ENCODE results near the gene CFAP57.

CFAP57 gene

DNA sequence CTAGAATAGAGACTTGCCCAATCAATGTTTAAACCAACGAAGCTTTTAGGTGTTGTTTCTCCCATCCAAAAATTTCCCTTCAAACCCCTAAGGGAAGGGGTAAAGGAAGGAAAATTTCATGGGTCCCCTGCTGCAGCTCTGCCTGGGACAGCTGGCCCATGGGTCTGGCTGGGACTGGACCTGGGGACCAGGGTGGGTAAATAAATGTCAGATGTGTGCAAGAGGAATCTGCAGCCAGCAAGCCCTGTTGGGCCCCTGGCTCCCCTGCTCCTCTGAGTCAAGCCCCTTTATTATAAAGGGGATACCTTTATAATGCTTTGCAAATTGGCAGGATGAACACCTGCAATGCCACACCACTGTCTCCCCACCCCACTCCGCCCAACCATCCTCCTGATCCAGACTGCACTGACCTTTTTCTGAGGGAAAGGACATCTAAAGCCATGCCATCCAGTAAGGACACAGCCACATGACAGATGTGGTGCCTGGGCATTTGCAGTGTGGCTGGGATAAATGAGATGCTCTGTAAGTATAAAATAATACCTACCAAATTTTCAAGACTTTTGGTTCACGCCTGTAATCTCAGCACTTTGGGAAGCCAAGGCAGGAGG, 95.8 kb downstream of the CFAP57 start:
- TF ChIP-seq, protein P1, sequence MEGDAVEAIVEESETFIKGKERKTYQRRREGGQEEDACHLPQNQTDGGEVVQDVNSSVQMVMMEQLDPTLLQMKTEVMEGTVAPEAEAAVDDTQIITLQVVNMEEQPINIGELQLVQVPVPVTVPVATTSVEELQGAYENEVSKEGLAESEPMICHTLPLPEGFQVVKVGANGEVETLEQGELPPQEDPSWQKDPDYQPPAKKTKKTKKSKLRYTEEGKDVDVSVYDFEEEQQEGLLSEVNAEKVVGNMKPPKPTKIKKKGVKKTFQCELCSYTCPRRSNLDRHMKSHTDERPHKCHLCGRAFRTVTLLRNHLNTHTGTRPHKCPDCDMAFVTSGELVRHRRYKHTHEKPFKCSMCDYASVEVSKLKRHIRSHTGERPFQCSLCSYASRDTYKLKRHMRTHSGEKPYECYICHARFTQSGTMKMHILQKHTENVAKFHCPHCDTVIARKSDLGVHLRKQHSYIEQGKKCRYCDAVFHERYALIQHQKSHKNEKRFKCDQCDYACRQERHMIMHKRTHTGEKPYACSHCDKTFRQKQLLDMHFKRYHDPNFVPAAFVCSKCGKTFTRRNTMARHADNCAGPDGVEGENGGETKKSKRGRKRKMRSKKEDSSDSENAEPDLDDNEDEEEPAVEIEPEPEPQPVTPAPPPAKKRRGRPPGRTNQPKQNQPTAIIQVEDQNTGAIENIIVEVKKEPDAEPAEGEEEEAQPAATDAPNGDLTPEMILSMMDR (IDR thresholded peaks at IDR 0.05; ENCODE audit: low read depth, low read length): no peak
- no peak for DNase-seq (ENCODE audit: extremely low read depth, low read depth)

DNA sequence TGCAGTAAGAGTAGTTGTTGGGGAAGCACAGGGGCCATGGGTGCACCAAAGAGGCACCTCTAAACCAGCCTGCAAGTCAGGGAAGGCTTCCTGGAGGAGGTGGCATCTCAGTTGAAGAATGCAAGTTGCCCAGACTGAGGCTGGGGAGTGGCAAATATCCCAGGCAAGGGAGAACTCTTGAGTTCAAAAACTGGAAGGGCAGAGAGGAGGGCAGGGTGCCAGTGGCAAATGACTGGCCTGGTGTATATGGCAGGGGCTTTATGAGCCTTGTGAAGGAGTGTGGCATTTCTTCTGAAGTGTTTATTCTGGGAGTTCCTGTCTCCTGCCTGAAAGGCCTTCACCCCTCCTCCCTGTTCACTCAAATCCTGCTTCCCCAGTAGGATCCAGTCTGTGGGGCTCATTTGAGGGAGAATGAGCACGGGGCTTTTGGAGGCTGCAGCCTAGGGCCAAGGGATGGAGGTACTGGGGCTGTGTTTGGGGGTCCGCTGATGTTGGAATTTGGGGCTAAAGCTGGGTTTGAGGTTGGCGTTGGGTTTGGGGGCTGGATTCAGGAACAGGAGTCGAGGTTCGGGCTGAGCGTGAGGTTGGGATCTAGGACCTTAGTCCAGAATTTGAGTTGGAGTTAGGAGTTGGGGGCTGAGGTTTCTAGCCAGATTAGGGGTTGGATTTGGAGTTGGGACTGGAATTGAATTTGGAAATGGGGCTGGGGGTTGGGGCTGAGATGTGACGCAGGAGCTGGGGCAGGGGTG, 97.7 kb downstream of the CFAP57 start, which contains the start of gene TMEM125:
TMEM125 (plus strand) TSS at position 357 of the 749 bp plus-strand sequence. CDS start 2,740 bp downstream, outside the sequence.
- TF ChIP-seq, protein P1 (IDR thresholded peaks at IDR 0.05; ENCODE audit: low read depth, low read length): no peak
- DNase-seq (ENCODE audit: extremely low read depth, low read depth): no peak

DNA sequence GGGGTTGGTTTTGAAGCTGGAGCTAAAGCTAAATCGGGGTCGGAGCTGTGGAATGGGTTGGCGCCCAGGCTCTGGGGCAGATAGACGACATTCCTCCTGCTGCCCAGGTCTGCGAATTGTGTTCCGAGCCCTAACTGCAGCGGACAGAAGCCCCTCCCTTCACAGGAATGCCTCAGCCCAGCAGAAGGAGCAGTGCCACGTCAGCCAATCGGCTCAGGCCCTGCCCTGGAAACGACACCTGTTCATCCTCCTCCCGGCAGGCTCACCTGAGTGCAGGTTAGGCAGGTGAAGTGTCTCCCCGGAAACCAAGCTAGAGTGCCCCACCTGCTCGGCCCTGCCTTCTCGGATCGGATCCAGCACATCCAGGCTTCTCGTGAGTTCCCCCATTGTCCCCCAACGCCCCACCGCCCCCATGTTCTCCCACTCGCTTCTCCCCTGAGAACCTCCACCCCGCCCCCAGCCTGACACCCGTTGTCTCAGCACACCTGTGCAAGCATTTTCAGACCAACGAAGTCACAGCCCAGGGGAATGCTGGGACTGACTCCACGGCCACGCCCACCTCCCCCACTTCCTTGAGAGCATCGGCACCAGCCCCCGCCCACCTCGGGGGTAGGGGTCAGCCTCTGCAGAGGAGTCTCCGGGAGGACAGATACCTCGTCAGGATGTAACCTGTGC, 98.4 kb downstream of the CFAP57 start:
- TF ChIP-seq, protein P1 (IDR thresholded peaks at IDR 0.05; ENCODE audit: low read depth, low read length): no peak

DNA sequence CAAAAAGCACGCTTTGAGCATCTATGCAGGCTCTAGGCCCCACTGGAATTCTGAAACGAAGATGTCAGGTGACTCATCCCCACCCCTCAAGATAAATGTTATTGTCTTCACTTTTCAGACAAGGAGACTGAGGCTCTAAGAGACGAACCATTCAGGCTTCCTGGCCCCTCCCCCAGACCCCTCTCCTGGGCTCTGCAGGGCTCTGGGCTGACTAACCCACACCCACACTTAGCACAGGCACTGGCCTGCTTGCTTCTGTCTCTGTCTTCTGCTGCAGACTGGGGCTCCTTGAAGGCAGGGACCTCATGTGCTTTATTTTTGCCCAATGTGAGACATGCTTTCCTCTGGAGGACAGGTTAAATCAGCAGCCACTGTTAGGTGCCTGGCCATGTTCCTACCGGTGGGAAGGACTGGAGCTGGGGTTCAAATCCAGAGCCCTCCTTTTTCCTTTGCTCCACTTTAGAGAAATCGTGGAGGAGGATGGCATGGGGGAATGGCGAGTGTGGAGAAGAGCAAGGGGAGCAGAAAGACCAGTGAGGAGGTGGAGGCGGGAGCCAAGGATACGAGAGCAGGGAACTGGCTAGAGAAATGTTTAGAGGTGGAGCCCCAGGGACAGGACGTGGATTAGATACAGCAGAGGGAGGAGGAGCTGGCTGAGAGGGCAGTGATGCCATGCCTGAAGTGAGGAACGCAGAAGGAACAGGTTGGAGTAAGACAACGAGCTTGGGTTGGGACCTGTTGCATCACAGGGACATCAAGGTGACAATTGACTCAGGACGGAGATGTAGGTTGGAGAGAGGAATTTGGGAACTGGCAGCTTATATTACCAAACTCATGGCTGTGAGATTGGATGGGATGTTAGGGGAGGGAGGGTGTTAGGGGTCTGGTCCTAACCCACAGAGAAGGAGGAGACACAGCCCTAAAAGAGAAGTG, 99.3 kb downstream of the CFAP57 start:
- no peak for DNase-seq (ENCODE audit: extremely low read depth, low read depth)
- TF ChIP-seq, protein P1 (IDR thresholded peaks at IDR 0.05; ENCODE audit: low read depth, low read length): no peak

More for the DNA sequence above, 98.4 kb downstream of the CFAP57 start:
- DNase-seq (ENCODE audit: extremely low read depth, low read depth): no peak

DNA sequence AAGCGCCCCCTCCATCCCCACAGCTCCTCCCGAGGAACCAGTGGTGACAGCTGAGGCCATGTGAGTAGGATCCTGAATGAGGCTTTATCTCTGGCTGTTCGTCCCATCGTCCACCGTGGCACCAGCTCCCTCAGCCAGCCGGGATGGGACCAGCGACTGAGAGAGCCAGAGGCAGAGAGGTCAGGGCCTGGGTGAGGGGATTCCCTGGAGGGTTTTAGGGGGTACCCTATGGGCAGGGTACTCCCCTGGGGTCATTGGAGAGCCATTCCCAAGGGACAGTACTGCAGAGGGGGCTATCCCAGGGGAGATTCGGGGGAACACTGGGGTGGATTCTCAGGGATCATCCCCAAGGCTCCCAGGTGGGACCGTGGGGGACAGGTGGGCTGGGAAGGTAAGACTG, 100.0 kb downstream of the CFAP57 start:
- no peak for DNase-seq (ENCODE audit: extremely low read depth, low read depth)
- TF ChIP-seq, protein P1 (IDR thresholded peaks at IDR 0.05; ENCODE audit: low read depth, low read length): no peak

DNA sequence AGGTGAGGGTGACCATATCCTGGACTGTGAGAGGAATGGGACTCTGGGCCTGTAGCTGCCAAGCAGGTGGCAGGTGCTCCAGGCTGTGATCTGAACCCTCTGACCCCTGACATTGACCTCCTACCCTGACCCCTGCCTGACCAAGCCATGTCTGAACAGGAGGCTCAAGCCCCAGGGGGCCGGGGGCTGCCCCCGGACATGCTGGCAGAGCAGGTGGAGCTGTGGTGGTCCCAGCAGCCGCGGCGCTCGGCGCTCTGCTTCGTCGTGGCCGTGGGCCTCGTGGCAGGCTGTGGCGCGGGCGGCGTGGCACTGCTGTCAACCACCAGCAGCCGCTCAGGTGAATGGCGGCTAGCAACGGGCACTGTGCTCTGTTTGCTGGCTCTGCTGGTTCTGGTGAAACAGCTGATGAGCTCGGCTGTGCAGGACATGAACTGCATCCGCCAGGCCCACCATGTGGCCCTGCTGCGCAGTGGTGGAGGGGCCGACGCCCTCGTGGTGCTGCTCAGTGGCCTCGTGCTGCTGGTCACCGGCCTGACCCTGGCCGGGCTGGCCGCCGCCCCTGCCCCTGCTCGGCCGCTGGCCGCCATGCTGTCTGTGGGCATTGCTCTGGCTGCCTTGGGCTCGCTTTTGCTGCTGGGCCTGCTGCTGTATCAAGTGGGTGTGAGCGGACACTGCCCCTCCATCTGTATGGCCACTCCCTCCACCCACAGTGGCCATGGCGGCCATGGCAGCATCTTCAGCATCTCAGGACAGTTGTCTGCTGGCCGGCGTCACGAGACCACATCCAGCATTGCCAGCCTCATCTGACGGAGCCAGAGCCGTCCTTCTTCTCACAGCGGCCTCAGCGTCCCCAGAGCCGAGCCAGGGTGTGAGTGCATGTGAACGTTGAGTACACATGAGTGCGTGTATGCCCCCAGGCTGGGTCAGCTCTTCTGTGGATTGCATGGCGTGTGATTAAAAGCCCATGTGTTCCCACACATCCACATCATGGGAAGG, 100.7 kb downstream of the CFAP57 start:
- DNase-seq (ENCODE audit: extremely low read depth, low read depth): no peak
- TF ChIP-seq, protein P1 (IDR thresholded peaks at IDR 0.05; ENCODE audit: low read depth, low read length): no peak

All from AG09319 (cell line).